Activated CD4-positive, alpha-beta T cell treated with anti-CD3 and anti-CD28 coated beads for 1 hour (primary cell): ENCODE measurements around the gene ARFGAP3.
"Not testable (repeated sequence)": the region's sequence is repeated elsewhere in the genome, so short reads cannot be mapped to it uniquely, and the experiment has no call there.

Experiments used
- DNase-seq: peaks from one replicate; pipeline ENCODE4 v3.0.0-alpha.2; 2020

The ARFGAP3 gene

DNA sequence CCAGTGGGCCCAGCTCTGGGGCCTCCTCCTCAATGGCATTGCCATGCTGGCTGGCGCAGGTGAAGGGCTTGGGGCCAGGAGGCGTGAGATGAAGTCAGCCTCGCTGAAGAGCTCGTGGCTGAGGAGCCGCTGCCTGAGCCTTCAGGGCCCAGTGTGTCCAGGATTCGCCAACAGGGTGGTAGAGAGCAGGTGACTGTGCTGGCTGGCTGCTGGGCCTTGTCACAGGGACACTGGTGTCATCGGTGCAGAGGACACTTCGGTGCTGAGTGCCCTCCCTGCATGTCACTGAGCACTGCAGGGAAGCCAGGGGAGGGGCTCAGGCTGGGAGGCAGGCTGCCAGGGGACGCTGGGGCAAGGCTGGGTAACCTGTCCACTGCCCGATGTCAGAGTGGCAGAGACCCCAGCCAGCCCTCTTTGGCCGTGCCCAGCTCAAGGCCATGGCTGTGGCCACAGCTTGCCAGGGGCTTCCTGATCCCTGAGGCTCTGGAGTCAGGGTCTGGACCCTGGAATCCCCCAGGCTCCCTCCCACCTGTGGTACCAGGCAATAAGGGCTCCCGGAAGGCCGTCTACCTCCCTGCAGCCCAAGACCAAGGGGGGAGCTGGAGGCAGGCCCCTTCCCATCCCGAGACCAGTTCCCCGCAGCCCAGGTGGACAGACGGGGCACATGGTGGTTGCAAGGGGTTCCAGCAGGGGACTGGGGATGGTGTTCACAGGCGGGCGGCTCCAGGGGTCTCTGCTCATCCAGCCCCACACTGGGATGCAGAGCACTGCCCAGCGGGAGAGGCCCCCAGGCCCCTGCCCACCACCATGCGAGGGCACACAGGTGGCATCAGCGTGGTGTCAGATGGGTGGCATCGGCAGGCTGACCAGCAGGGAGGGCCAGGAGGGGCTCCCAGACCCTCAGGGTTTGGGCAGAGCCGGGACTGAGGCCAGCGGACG, 63.9 kb downstream of the ARFGAP3 start:
- DNase-seq, result no peak

- no peak for DNase-seq
Observed at GRCh38 chr22:42792453-42792908, 64.6 kb downstream of the ARFGAP3 start.

DNA sequence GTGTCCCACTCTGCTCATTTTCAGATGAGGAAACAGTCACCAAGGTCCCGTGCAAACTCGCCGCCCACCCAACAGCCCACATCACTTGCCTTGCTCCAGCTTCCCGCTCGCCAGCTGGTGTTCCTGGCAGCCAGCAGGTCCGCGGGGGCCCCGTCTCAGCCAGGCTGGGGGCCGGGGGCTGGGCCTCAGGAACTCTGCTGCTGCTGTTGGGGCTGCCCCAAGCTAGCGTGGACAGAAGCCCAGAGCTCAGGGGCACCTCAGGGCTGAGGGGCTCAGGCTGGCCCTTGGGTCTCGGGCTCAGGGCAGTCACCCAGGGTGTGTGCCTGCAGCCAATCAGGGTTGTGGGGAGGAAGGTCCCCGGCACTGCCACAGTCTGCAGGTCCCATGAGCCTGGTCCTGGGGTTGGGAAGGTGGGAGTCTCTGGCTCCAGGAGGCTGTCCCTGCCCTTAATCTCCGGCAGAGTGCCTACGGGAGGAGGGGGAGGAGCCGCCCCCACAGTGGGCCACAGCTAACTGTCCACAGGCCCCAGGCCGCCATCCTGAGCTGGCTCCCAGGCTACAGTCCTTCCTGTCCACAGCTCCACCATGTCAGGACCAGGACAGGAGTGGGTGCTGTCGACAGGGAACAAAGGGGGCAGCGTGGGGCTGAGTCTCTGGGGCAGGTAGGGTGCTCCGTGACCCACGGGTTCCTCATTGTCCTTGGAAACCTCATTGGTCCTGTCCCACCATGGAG, 65.2 kb downstream of the ARFGAP3 start:
- DNase-seq, result no peak

- no peak for DNase-seq
Observed at GRCh38 chr22:42788466-42788865, 68.6 kb downstream of the ARFGAP3 start.

- no peak for DNase-seq
Observed at GRCh38 chr22:42788021-42788420, 69.1 kb downstream of the ARFGAP3 start.

DNA sequence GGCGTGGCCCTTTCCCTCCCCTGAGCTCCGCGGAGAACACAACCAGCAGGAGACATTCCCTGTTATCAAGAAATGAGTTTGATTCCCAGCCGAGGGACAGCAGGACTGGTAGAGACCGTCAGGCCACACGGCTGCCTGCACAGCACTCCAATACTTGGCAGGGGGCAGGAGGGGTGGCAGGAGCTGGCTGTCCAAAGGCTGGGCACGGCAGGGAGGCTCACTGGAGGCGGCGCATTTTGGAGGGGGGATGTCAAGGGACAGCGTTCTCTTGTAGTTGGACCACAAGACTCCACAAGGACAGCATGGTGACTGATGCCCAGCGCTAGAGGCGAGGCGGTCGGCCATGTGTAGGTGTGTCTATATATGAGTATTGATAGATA, 69.7 kb downstream of the ARFGAP3 start:
- no peak for DNase-seq

GRCh38 chr22:42786606-42787356, 70.3 kb downstream of the ARFGAP3 start:
- no peak for DNase-seq

GRCh38 chr22:42785706-42786499, 71.2 kb downstream of the ARFGAP3 start:
- no peak for DNase-seq

DNA sequence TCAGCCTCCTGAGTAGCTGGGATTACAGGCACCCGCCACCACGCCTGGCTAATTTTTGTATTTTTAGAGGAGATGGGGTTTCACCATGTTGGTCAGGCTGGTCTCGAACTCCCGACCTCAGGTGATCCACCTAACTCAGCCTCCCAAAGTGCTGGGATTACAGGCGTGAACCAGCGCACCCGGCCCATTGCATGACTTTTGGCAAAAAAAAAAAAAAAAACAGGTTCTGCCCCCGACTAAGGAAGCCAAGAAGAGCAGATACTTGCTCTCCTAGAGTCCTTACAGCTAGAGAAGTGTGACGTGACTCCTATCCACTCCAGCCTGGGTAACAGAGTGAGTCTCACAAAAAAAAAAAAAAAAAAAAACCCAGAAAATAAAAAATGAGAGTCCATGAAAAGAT, 74.8 kb downstream of the ARFGAP3 start:
- DNase-seq, result not testable (repeated sequence)

DNA sequence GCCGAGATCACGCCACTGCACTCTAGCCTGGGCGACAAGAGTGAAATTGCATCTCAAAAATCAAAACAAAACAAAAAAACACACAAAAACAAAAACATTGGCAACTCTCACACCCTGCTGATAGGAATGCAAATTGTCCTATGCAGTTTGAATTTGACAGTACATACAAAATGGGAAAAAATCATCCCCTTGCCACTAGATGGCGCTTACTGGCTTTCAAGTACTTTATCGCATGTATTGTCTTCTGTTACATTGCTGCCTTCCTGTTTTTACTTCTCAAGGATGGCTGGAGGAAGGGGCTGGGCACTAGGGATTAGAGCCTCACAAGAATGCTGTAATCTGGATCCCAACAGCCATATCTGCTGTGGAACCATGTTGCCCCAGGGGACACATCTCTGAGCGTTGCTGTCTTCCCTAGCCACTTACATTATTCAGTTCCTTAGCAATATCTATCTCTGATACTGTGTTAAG, 77.0 kb downstream of the ARFGAP3 start:
- no peak for DNase-seq

GRCh38 chr22:42777126-42777525, 79.9 kb downstream of the ARFGAP3 start:
- DNase-seq, result no peak

GRCh38 chr22:42773167-42773566, 83.9 kb downstream of the ARFGAP3 start:
- DNase-seq, result no peak

GRCh38 chr22:42772647-42773046, 84.4 kb downstream of the ARFGAP3 start:
- no peak for DNase-seq

- DNase-seq, result no peak
Observed at GRCh38 chr22:42770941-42771647, 86.0 kb downstream of the ARFGAP3 start.

GRCh38 chr22:42770448-42770726, 86.7 kb downstream of the ARFGAP3 start:
- no peak for DNase-seq

DNA sequence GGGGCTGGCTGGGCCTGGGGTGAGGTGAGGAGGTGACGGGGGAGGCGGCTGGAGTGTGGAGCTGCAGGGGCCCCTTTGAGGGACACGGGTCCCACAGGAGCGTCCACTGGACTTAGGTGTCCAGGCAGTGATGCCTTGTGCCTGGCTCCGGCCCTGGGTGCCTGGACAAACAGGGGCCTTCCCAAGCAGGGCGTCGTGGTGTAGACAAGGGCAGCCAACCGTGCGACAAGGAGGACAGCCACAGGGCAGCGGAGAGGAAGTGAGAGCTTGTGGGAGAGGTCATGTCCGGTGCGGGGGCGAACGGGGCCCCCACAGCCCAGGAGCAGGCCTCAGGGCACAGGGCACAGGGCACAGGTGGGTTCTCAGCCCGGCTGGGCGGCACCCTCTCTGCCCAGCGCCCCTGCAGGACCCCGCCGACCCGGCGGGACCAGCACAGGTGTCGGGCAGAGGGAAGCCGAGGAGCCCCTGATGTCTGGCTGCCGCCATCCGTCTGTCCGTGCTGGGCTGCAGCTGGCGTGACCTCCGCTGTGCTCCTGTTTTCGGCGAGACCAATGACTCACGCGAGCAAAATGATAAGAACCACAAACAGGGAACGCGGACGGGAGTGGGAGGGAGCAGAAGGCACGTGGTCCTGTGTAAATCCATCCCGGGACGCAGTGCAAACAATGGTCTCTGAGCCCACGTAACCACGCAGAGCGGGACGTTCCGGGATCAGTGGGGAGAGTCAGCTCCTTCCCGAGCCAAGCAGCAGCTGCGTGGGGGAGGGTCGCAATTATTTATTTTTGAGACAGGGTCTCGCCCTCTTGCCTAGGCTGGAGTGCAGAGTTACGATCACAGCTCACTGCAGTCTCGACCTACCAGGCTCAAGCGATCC, 87.3 kb downstream of the ARFGAP3 start:
- DNase-seq, result no peak

DNA sequence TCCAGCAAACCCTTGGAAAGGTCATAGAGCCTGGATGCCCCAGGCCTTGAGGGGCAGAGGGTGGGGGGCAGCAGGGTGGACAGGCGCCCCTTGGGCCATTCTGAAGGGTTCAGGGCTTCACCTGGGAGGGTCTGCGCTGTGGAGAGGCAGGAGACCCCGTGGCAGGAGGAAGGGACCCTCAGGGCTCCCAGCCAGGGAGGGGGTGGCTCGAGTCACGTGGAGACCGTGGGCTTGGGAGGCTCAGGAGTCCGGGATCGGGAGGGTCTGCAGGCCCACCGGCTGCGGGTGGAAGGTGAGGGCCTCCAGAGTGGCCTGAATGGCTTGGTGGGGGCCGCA, 87.9 kb downstream of the ARFGAP3 start:
- DNase-seq, result no peak

DNA sequence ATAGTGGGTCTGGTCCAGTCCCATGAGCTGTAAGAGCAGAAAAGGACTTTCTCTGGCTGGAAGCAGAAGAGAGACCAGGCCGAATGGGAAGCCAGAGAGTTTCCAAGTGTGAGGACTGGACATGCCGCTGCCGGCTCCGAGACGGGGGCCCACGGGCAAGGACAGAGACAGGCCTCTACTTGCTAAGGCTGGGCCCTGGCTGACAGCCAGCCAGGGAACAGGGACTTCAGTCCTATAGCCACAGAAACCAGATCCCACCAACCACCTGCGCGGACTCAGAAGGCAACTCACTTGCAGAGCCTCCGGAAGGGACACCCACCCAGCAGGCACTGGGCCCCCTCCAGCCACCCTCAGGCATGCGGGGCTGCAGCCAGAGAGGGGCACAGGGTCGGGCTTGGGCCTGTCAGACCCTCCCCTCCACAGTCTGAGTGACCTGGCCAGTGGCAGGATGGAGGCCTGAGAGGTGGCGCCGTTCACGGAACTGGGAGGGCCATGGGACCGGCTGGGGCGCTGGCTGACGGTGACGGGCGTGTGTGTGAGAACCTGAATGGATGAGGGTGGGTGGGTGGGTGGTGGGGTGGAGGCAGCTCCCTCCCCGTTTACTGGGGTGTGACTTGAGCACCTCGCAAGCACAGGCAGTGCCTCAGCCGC, 88.6 kb downstream of the ARFGAP3 start:
- no peak for DNase-seq

DNA sequence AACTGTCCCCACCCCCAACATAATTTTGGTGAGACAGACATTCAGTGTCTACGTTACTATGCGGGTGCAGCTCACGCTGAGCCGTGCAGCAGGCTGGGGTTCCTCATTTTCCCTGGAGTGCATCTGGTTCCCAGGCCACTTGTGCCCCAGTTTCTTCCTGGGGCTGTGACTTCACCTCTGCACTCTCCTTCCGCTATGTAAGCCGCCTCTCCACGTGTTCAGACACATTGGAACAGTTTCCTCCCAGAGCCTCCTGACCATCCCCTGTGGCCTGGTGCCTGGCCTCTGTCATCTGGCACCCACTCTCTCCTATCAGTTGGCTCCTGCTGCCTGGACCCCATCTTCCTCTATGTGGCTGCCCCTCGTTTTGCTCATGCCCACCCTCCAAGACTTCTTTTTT, 90.2 kb downstream of the ARFGAP3 start:
- no peak for DNase-seq

- no peak for DNase-seq
Observed at GRCh38 chr22:42764895-42765363, 92.1 kb downstream of the ARFGAP3 start.
